GM23338 (cell line): Measurements from ENCODE around the gene FABP1. TPM values are rescaled to one million over a fixed set of nuclear protein-coding genes. Genes with fewer than 3 reads are reported as not detected.

Experiments used
- ATAC-seq: fragments of 200-7000 bp; cut with Tn5 transposase; 3 replicates; pipeline ENCODE4 v1.9.1; 2020
- DNase-seq: peaks from one replicate; pipeline ENCODE4 v3.0.0-alpha.2; 2015; ENCODE audit warnings: low spot score
- H2AFZ ChIP-seq: fragments of 200-600 bp; sonication (generic); 2 replicates; pipeline ENCODE4 v1.8.0; 2016; ENCODE audit warnings: antibody characterized with exemption, mild to moderate bottlenecking, moderate library complexity
- H3F3A ChIP-seq: fragments of 200-600 bp; sonication (generic); replicated peaks from 2 replicates; pipeline ENCODE4 v1.8.0; 2017; ENCODE audit warnings: antibody characterized with exemption, mixed run types, low read depth
- H3K27ac ChIP-seq: fragments of 200-600 bp; sonication (generic); 2 replicates; pipeline ENCODE4 v1.6.1; 2016; ENCODE audit warnings: low read depth
- H3K27me3 ChIP-seq: fragments of 200-600 bp; sonication (generic); 2 replicates; pipeline ENCODE4 v1.8.0; 2016; ENCODE audit warnings: mild to moderate bottlenecking, mixed run types, moderate library complexity; ENCODE audit not compliant: insufficient read depth
- H3K36me3 ChIP-seq: fragments of 200-600 bp; sonication (generic); 2 replicates; pipeline ENCODE4 v1.8.0; 2016; ENCODE audit warnings: mild to moderate bottlenecking; ENCODE audit not compliant: insufficient read depth
- H3K4me1 ChIP-seq: fragments of 200-600 bp; sonication (generic); 2 replicates; pipeline ENCODE4 v1.8.0; 2016; ENCODE audit warnings: mild to moderate bottlenecking, moderate library complexity; ENCODE audit not compliant: insufficient read depth
- H3K4me2 ChIP-seq: fragments of 200-600 bp; sonication (generic); 2 replicates; pipeline ENCODE4 v1.7.1; 2017; ENCODE audit warnings: mixed run types
- H3K4me3 ChIP-seq: fragments of 200-600 bp; sonication (generic); 2 replicates; pipeline ENCODE4 v1.6.1; 2016; ENCODE audit warnings: mixed run types
- H3K79me2 ChIP-seq: fragments of 200-600 bp; sonication (generic); replicated peaks from 2 replicates; pipeline ENCODE4 v1.8.0; 2017; ENCODE audit warnings: mild to moderate bottlenecking; ENCODE audit not compliant: insufficient read depth
- H3K9me2 ChIP-seq: fragments of 200-600 bp; sonication (generic); 2 replicates; pipeline ENCODE4 v1.8.0; 2017; ENCODE audit not compliant: insufficient read depth
- H4K20me1 ChIP-seq: fragments of 200-600 bp; sonication (generic); replicated peaks from 2 replicates; pipeline ENCODE4 v1.8.0; 2017; ENCODE audit warnings: mild to moderate bottlenecking; ENCODE audit not compliant: insufficient read depth
- H3K27ac Mint-ChIP-seq: 2 replicates; pipeline ENCODE4 v1.8.0; 2020; ENCODE audit warnings: inconsistent platforms, mild to moderate bottlenecking, moderate library complexity, mixed read lengths
- H3K27me3 Mint-ChIP-seq: 3 replicates; pipeline ENCODE4 v1.8.0; 2022; ENCODE audit warnings: low read depth, mild to moderate bottlenecking, moderate library complexity, mixed read lengths, inconsistent platforms; ENCODE audit not compliant: insufficient read depth, poor library complexity
- H3K36me3 Mint-ChIP-seq: 3 replicates; pipeline ENCODE4 v1.8.0; 2021; ENCODE audit warnings: low read depth, mild to moderate bottlenecking, inconsistent platforms, moderate library complexity, mixed read lengths
- H3K4me1 Mint-ChIP-seq: 3 replicates; pipeline ENCODE4 v1.8.0; 2020; ENCODE audit warnings: mild to moderate bottlenecking, inconsistent platforms, mixed read lengths
- H3K4me3 Mint-ChIP-seq: 3 replicates; pipeline ENCODE4 v1.8.0; 2021; ENCODE audit warnings: moderate library complexity, mild to moderate bottlenecking, inconsistent platforms, mixed read lengths
- H3K9me3 Mint-ChIP-seq: 3 replicates; pipeline ENCODE4 v1.8.0; 2020; ENCODE audit warnings: moderate library complexity, mild to moderate bottlenecking, inconsistent platforms, mixed read lengths
- CREB1 ChIP-seq: fragments of 250-450 bp; sonication (Bioruptor Pico); IDR thresholded peaks from 2 replicates; pipeline ENCODE4 v1.5.0; 2020; ENCODE audit warnings: low read depth, mild to moderate bottlenecking, moderate library complexity
- CTCF ChIP-seq, 2 experiments: fragments of 200-600 bp in 1 of 2; sonication (generic) in 1 of 2; conservative IDR thresholded peaks; 2 replicates each; pipeline versions ENCODE4 v1.5.1 to v1.6.1; 2016 to 2017; ENCODE audit warnings: antibody characterized with exemption in 2 of 2, low read depth in 2 of 2, mild to moderate bottlenecking in 2 of 2, moderate library complexity in 1 of 2
- ETS1 ChIP-seq: IDR thresholded peaks from 2 replicates; pipeline ENCODE4 v1.6.1; 2016; ENCODE audit warnings: antibody characterized with exemption
- EZH2 ChIP-seq: fragments of 200-600 bp; sonication (generic); IDR thresholded peaks from one replicate; pipeline ENCODE4 v1.8.0; 2017; ENCODE audit warnings: antibody characterized with exemption, mild to moderate bottlenecking, low read depth; ENCODE audit not compliant: unreplicated experiment
- EZH2phosphoT487 ChIP-seq: fragments of 200-600 bp; sonication (generic); IDR thresholded peaks from one replicate; pipeline ENCODE4 v1.8.1; 2018; ENCODE audit warnings: antibody characterized with exemption; ENCODE audit not compliant: unreplicated experiment
- JUNB ChIP-seq: IDR thresholded peaks from one replicate; pipeline ENCODE4 v1.6.1; 2016; ENCODE audit warnings: antibody characterized with exemption; ENCODE audit not compliant: unreplicated experiment
- NANOG ChIP-seq: IDR thresholded peaks from 2 replicates; pipeline ENCODE4 v1.6.1; 2016; ENCODE audit warnings: antibody characterized with exemption, borderline replicate concordance
- POLR2AphosphoS5 ChIP-seq: IDR thresholded peaks from 2 replicates; pipeline ENCODE4 v1.6.1; 2016; ENCODE audit warnings: antibody characterized with exemption, low read depth
- REST ChIP-seq: IDR thresholded peaks from one replicate; pipeline ENCODE4 v1.6.1; 2018; ENCODE audit warnings: antibody characterized with exemption; ENCODE audit not compliant: unreplicated experiment
- STAT1 ChIP-seq: IDR thresholded peaks from one replicate; pipeline ENCODE4 v1.6.1; 2016; ENCODE audit warnings: antibody characterized with exemption; ENCODE audit not compliant: unreplicated experiment
- ZNF114 ChIP-seq: fragments of 250-450 bp; sonication (Bioruptor Pico); IDR thresholded peaks from 2 replicates; pipeline ENCODE4 v1.5.0; 2020; ENCODE audit warnings: mild to moderate bottlenecking, moderate library complexity
- ZNF331 ChIP-seq: fragments of 250-450 bp; sonication (Bioruptor Pico); IDR thresholded peaks from 2 replicates; pipeline ENCODE4 v1.5.0; 2020; ENCODE audit warnings: low read depth, mild to moderate bottlenecking, moderate library complexity
- ZNF462 ChIP-seq: fragments of 250-450 bp; sonication (Bioruptor Pico); IDR thresholded peaks from 2 replicates; pipeline ENCODE4 v1.5.0; 2020; ENCODE audit warnings: mild to moderate bottlenecking, moderate library complexity
- polyA plus RNA-seq: library from polyadenylated mRNA; unstranded; fragments of >200 nt; fragmentation: Nextera tagmentation; extraction: Ambion mirVana; gene quantifications from 2 replicates; pipeline ENCODE4 v1.2.1, GENCODE V29; 2016
- total RNA-seq: library from RNA; depleted of rRNA; stranded (reverse); fragments of >200 nt; shearing (Covaris generic); gene quantifications from 2 replicates; pipeline ENCODE4 v1.2.3, GENCODE V29; 2014

FABP1 gene
- total and polyA plus RNA-seq, 2 experiments from 2014 or later: not detected

GRCh38 chr2:88113069-88113468 lies 14.8 kb downstream of the FABP1 start (continued):
- no peak for TF ChIP-seq REST
- TF ChIP-seq EZH2phosphoT487: no peak
- no peak for TF ChIP-seq CREB1 (CRISPR knock-in tag)
- TF ChIP-seq EZH2: no peak
- TF ChIP-seq ZNF114 (CRISPR knock-in tag): no peak
- no peak for TF ChIP-seq ZNF331 (CRISPR knock-in tag)
- TF ChIP-seq STAT1: no peak
- no peak for TF ChIP-seq CTCF (conservative IDR thresholded peaks at IDR 0.05; ENCODE audit: low read depth in 2 of 2)
- no peak for TF ChIP-seq NANOG

- Mint-ChIP-seq H3K36me3 (peaks cover 6% of the 10 kb centered on the region; the same call in 2 of the 3 replicates), H3K4me3 (no peak overlapping the region), H3K4me1 (no peaks in the 10 kb centered on the region; the same call in 2 of the 3 replicates), H3K9me3 (peaks cover 20% of the 10 kb centered on the region), H3K27me3 (peaks cover 3% of the 10 kb centered on the region), H3K27ac (no peak overlapping the region)
- H4K20me1 ChIP-seq: no peaks in the 10 kb centered on the region
- peaks cover 4% of the 10 kb centered on the region for H3K9me2 ChIP-seq
- no peaks in the 10 kb centered on the region for H3K79me2 ChIP-seq
- no peaks in the 10 kb centered on the region for H3K4me1 ChIP-seq
- no peak for DNase-seq
- no peaks in the 10 kb centered on the region for H3F3A ChIP-seq
- H3K4me2 ChIP-seq: no peak overlapping the region
- no peak overlapping the region for H3K4me3 ChIP-seq
- H3K36me3 ChIP-seq: no peaks in the 10 kb centered on the region
- H3K27ac ChIP-seq: no peak overlapping the region
- H3K27me3 ChIP-seq: no peaks in the 10 kb centered on the region
- ATAC-seq: no peak
- H2AFZ ChIP-seq: no peak overlapping the region
- no peak for TF ChIP-seq ETS1
- no peak for TF ChIP-seq JUNB
- TF ChIP-seq POLR2AphosphoS5: no peak
- TF ChIP-seq STAT1: no peak
- no peak for TF ChIP-seq NANOG
- no peak for TF ChIP-seq EZH2phosphoT487
- TF ChIP-seq ZNF462: no peak
Observed at GRCh38 chr2:88110830-88111229, 17.0 kb downstream of the FABP1 start.
